ENCODE measurements around the gene IL25. TPM values are rescaled to one million over a fixed set of nuclear protein-coding genes. Genes with fewer than 3 reads are reported as not detected.

IL25 gene
- total and polyA plus RNA-seq, 2 of the 13 experiments (the other 11 are each of a cell fraction or from before 2014, with no cell fraction given) = not detected

DNA sequence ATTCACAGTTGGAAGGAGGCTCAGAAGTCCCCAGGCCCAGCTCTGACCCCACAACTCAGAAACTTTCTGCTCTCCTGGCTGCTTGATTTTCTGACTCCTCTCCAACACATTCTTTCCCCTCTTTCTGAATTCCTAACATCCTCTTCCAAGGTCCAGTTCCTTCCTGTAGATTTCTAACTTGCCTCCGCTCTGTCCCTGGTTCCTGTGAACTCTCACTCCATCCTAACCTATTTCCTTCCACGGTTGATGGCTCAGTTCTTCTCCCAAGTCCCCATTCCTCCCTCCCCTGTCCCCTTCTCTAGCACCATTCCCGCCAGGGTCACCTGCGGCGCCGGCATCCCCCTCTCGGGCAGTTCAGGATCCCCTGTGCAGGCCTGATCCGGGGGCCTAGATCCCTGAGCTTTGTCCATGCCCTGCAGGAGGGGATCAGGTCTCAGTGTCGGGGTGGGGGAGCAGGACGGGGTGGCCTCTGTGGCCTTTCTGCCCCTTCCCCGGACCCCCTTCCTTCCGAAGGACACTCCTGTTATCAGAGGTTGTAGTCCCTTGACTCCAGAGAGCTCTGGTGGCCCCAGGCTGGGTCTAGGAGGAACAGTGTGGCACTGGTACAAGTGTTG, 13.9 kb upstream of the IL25 start (continued):
- TF ChIP-seq POLR2AphosphoS2 (IDR thresholded peaks at IDR 0.05; ENCODE audit: low read depth, low read length) = no peak
- TF ChIP-seq TFDP1 (CRISPR knock-in tag; IDR thresholded peaks at IDR 0.05; ENCODE audit: borderline replicate concordance) = no peak
- no peak for TF ChIP-seq ZNF792 (CRISPR knock-in tag; IDR thresholded peaks at IDR 0.05)
- no peak for TF ChIP-seq MAF1 (CRISPR knock-in tag; IDR thresholded peaks at IDR 0.05; ENCODE audit: borderline replicate concordance)
- no peak for TF ChIP-seq ZNF468 (CRISPR knock-in tag; IDR thresholded peaks at IDR 0.05)
- TF ChIP-seq RELA (CRISPR knock-in tag; IDR thresholded peaks at IDR 0.05) = no peak
- no peak for TF ChIP-seq XBP1 (CRISPR knock-in tag; IDR thresholded peaks at IDR 0.05)
- no peak for TF ChIP-seq ZNF256 (CRISPR knock-in tag; conservative IDR thresholded peaks at IDR 0.05)
- TF ChIP-seq, protein P1, sequence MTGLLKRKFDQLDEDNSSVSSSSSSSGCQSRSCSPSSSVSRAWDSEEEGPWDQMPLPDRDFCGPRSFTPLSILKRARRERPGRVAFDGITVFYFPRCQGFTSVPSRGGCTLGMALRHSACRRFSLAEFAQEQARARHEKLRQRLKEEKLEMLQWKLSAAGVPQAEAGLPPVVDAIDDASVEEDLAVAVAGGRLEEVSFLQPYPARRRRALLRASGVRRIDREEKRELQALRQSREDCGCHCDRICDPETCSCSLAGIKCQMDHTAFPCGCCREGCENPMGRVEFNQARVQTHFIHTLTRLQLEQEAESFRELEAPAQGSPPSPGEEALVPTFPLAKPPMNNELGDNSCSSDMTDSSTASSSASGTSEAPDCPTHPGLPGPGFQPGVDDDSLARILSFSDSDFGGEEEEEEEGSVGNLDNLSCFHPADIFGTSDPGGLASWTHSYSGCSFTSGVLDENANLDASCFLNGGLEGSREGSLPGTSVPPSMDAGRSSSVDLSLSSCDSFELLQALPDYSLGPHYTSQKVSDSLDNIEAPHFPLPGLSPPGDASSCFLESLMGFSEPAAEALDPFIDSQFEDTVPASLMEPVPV (CRISPR knock-in tag; IDR thresholded peaks at IDR 0.05) = no peak; the same call in 1 of the 2 replicates
- 0 out of 2 replicates have a peak, but pooled peaks have one; percentile 23 for TF ChIP-seq TARDBP (CRISPR knock-in tag; IDR thresholded peaks at IDR 0.05)
- no peak for TF ChIP-seq NFYC (CRISPR knock-in tag; IDR thresholded peaks at IDR 0.05)
- no peak for TF ChIP-seq SP5 (CRISPR knock-in tag; IDR thresholded peaks at IDR 0.05; ENCODE audit: borderline replicate concordance, low read depth)
- TF ChIP-seq ZNF883 (CRISPR knock-in tag; IDR thresholded peaks at IDR 0.05; ENCODE audit: not compliant biosample characterization) = no peak
- TF ChIP-seq CEBPB (IDR thresholded peaks at IDR 0.05; ENCODE audit: borderline replicate concordance, low read depth, low read length) = no peak
- TF ChIP-seq, protein P2, sequence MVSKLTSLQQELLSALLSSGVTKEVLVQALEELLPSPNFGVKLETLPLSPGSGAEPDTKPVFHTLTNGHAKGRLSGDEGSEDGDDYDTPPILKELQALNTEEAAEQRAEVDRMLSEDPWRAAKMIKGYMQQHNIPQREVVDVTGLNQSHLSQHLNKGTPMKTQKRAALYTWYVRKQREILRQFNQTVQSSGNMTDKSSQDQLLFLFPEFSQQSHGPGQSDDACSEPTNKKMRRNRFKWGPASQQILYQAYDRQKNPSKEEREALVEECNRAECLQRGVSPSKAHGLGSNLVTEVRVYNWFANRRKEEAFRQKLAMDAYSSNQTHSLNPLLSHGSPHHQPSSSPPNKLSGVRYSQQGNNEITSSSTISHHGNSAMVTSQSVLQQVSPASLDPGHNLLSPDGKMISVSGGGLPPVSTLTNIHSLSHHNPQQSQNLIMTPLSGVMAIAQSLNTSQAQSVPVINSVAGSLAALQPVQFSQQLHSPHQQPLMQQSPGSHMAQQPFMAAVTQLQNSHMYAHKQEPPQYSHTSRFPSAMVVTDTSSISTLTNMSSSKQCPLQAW (CRISPR knock-in tag; IDR thresholded peaks at IDR 0.05) = 0 out of 2 replicates have a peak, but pooled peaks have one; percentile 41
- TF ChIP-seq ZNF577 (CRISPR knock-in tag; IDR thresholded peaks at IDR 0.05; ENCODE audit: borderline replicate concordance, low read depth) = 0 out of 2 replicates have a peak, but pooled peaks have one; percentile 31
- TF ChIP-seq ZFP36 (IDR thresholded peaks at IDR 0.05; ENCODE audit: borderline replicate concordance, low read depth, low read length, partially characterized antibody) = no peak
- no peak for TF ChIP-seq ZNF546 (CRISPR knock-in tag; conservative IDR thresholded peaks at IDR 0.05)
- TF ChIP-seq SNRNP70 (IDR thresholded peaks at IDR 0.05; ENCODE audit: low read depth, low read length) = no peak
- no peak for TF ChIP-seq MIER2 (CRISPR knock-in tag; IDR thresholded peaks at IDR 0.05)
- no peak for TF ChIP-seq ZNF224 (CRISPR knock-in tag; IDR thresholded peaks at IDR 0.05)
- peak; percentile 59; the same call in 1 of the 2 replicates for TF ChIP-seq ZNF276 (CRISPR knock-in tag; IDR thresholded peaks at IDR 0.05; ENCODE audit: low read depth)
- no peak for TF ChIP-seq SOX13 (IDR thresholded peaks at IDR 0.05)
- TF ChIP-seq SOX13 (CRISPR knock-in tag; conservative IDR thresholded peaks at IDR 0.05 in 1 of 2, IDR thresholded peaks at IDR 0.05 in 1 of 2) = no peak
- no peak for TF ChIP-seq TOPORS (CRISPR knock-in tag; IDR thresholded peaks at IDR 0.05)

All from HepG2 (cell line).